HEK293 (cell line): ENCODE results near the gene VARS1.

Source experiments
- CTCF ChIA-PET: fragments of 350-600 bp; formaldehyde crosslinking; extraction: SDS; loops from one replicate; lab custom pipeline; 2021; ENCODE audit warnings: antibody characterized with exemption; lab: Yijun Ruan, JAX
- POLR2A ChIA-PET: fragments of 300-600 bp; formaldehyde crosslinking; extraction: SDS; loops from one replicate; lab custom pipeline; 2020; ENCODE audit warnings: antibody characterized with exemption, inconsistent platforms; lab: Yijun Ruan, JAX
- H3K27ac ChIP-seq: fragments of 200-500 bp; sonication (Bioruptor generic); 2 replicates; pipeline ENCODE4 v1.5.1; 2014; ENCODE audit warnings: low read depth, low read length, control low read depth, inconsistent platforms; ENCODE audit errors: extremely low read depth
- H3K36me3 ChIP-seq, 2 experiments: fragments of 200-500 bp in 1 of 2; sonication (Bioruptor generic) in 1 of 2; 1 replicate in 1 of 2; 2 replicates in 1 of 2; pipeline ENCODE4 v1.5.1; 2014 to 2017; ENCODE audit warnings: inconsistent platforms in 2 of 2, low read length in 2 of 2; ENCODE audit not compliant: control insufficient read depth in 2 of 2, insufficient read depth in 1 of 2
- H3K4me1 ChIP-seq: fragments of 200-500 bp; sonication (Bioruptor generic); 2 replicates; pipeline ENCODE4 v1.5.1; 2014; ENCODE audit warnings: mild to moderate bottlenecking, low read length, inconsistent platforms; ENCODE audit not compliant: control insufficient read depth, insufficient read depth
- H3K4me3 ChIP-seq: 2 replicates; pipeline ENCODE4 v1.5.1; 2011; ENCODE audit warnings: low read depth, mild to moderate bottlenecking, control low read depth, low read length, moderate library complexity
- H3K9me3 ChIP-seq: fragments of 200-500 bp; sonication (Bioruptor generic); 2 replicates; pipeline ENCODE4 v1.5.1; 2014; ENCODE audit warnings: low read depth, low read length, inconsistent platforms; ENCODE audit not compliant: control insufficient read depth, insufficient read depth
- BCL11A ChIP-seq: fragments of 450-650 bp; formaldehyde crosslinking; IDR thresholded peaks from 2 replicates; pipeline ENCODE4 v1.5.1; 2016; ENCODE audit warnings: low read depth, missing biosample characterization, missing genetic modification characterization
- EGR2 ChIP-seq: fragments of 450-650 bp; formaldehyde crosslinking; IDR thresholded peaks from 2 replicates; pipeline ENCODE4 v1.5.1; 2016; ENCODE audit warnings: low read depth, missing biosample characterization, missing genetic modification characterization
- GLIS1 ChIP-seq: fragments of 450-650 bp; formaldehyde crosslinking; IDR thresholded peaks from 2 replicates; pipeline ENCODE4 v1.5.1; 2016; ENCODE audit warnings: missing biosample characterization, missing genetic modification characterization
- ZBTB17 ChIP-seq: fragments of 450-650 bp; formaldehyde crosslinking; IDR thresholded peaks from 2 replicates; pipeline ENCODE4 v1.5.1; 2016; ENCODE audit warnings: missing biosample characterization, missing genetic modification characterization
- ZBTB21 ChIP-seq: fragments of 450-650 bp; formaldehyde crosslinking; IDR thresholded peaks from 2 replicates; pipeline ENCODE4 v1.5.1; 2017; ENCODE audit warnings: missing biosample characterization, missing genetic modification characterization
- ZBTB48 ChIP-seq: fragments of 450-650 bp; formaldehyde crosslinking; IDR thresholded peaks from 2 replicates; pipeline ENCODE4 v1.5.1; 2016; ENCODE audit warnings: missing biosample characterization, missing genetic modification characterization
- ZBTB7A ChIP-seq: fragments of 450-650 bp; formaldehyde crosslinking; IDR thresholded peaks from 2 replicates; pipeline ENCODE4 v1.5.1; 2016; ENCODE audit warnings: low read depth, missing biosample characterization, missing genetic modification characterization
- ZFP41 ChIP-seq: fragments of 450-650 bp; formaldehyde crosslinking; IDR thresholded peaks from 2 replicates; pipeline ENCODE4 v1.5.1; 2016; ENCODE audit warnings: missing biosample characterization, missing genetic modification characterization, borderline replicate concordance
- ZIC2 ChIP-seq: fragments of 450-650 bp; formaldehyde crosslinking; IDR thresholded peaks from 2 replicates; pipeline ENCODE4 v1.5.1; 2016; ENCODE audit warnings: missing biosample characterization, missing genetic modification characterization
- ZNF221 ChIP-seq: fragments of 450-650 bp; formaldehyde crosslinking; IDR thresholded peaks from 2 replicates; pipeline ENCODE4 v1.5.1; 2017; ENCODE audit warnings: missing biosample characterization, missing genetic modification characterization, borderline replicate concordance
- ZNF292 ChIP-seq: fragments of 450-650 bp; formaldehyde crosslinking; IDR thresholded peaks from 2 replicates; pipeline ENCODE4 v1.5.1; 2016; ENCODE audit warnings: low read depth, missing biosample characterization, missing genetic modification characterization, borderline replicate concordance
- ZNF37A ChIP-seq: fragments of 450-650 bp; IDR thresholded peaks from 2 replicates; pipeline ENCODE4 v1.5.1; 2018; ENCODE audit warnings: missing biosample characterization, missing genetic modification characterization
- ZNF658 ChIP-seq: fragments of 450-650 bp; formaldehyde crosslinking; IDR thresholded peaks from 2 replicates; pipeline ENCODE4; 2016; ENCODE audit warnings: missing biosample characterization, missing genetic modification characterization
- ZNF792 ChIP-seq: fragments of 450-650 bp; formaldehyde crosslinking; IDR thresholded peaks from 2 replicates; pipeline ENCODE4 v1.5.1; 2016; ENCODE audit warnings: missing biosample characterization, missing genetic modification characterization
- TF ChIP-seq, protein P1 (sequence below): fragments of 450-650 bp; formaldehyde crosslinking; IDR thresholded peaks from 2 replicates; pipeline ENCODE4 v1.5.1; 2016; ENCODE audit warnings: missing biosample characterization, missing genetic modification characterization
- TF ChIP-seq, protein P2 (sequence below): fragments of 450-650 bp; formaldehyde crosslinking; IDR thresholded peaks from 2 replicates; pipeline ENCODE4 v1.5.1; 2016; ENCODE audit warnings: missing biosample characterization, missing genetic modification characterization
- TF ChIP-seq, protein P3 (sequence below): fragments of 450-650 bp; formaldehyde crosslinking; IDR thresholded peaks from 2 replicates; pipeline ENCODE4 v1.5.1; 2016; ENCODE audit warnings: missing biosample characterization, missing genetic modification characterization
- TF ChIP-seq, protein P4 (sequence below): fragments of 450-650 bp; formaldehyde crosslinking; IDR thresholded peaks from 2 replicates; pipeline ENCODE4 v1.5.1; 2016; ENCODE audit warnings: missing biosample characterization, missing genetic modification characterization
- TF ChIP-seq, protein P5 (sequence below): fragments of 450-650 bp; formaldehyde crosslinking; IDR thresholded peaks from 2 replicates; pipeline ENCODE4 v1.5.1; 2016; ENCODE audit warnings: missing biosample characterization, missing genetic modification characterization
- TF ChIP-seq, protein P6 (sequence below): fragments of 450-650 bp; formaldehyde crosslinking; IDR thresholded peaks from 2 replicates; pipeline ENCODE4 v1.5.1; 2016; ENCODE audit warnings: missing biosample characterization, missing genetic modification characterization

Gene VARS1

DNA sequence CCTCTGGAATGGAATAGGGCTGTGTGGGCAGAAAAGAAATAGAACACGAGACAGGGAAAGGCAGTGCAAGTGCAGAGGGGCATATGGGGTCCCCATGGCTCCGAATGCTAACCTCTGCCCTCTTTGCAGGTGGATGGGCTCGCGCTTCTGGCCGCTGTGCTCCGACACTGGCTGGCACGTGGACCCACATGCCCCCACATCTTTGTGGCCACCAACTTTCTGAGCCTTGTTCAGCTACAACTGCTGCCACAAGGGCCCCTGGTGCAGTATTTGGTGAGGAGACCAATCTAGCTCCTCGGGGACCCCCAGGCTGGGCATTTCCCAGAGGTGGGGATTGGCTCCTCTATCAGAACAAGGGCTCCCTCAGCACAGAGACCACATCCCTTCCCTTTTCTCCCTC is 34.2 kb downstream of the VARS1 start:
- Histone ChIP-seq H3K4me1 (no peaks in the 10 kb centered on the region), H3K36me3 (peaks cover 14 to 70% of the 10 kb centered on the region in 2 experiments; a peak in 2 of 3 replicates), H3K9me3 (no peaks in the 10 kb centered on the region), H3K4me3 (no peak overlapping the region), H3K27ac (no peak overlapping the region)
- CTCF ChIA-PET = interaction anchor here (3.9 kb wide), 1 partner anchor 8 kb away, joined by 33 read pairs; no protein-coding TSS in a partner anchor
- TF ChIP-seq ZNF292 (tag by site-specific recombination) = no peak
- TF ChIP-seq ZBTB7A (tag by site-specific recombination) = no peak
- TF ChIP-seq, protein P1, sequence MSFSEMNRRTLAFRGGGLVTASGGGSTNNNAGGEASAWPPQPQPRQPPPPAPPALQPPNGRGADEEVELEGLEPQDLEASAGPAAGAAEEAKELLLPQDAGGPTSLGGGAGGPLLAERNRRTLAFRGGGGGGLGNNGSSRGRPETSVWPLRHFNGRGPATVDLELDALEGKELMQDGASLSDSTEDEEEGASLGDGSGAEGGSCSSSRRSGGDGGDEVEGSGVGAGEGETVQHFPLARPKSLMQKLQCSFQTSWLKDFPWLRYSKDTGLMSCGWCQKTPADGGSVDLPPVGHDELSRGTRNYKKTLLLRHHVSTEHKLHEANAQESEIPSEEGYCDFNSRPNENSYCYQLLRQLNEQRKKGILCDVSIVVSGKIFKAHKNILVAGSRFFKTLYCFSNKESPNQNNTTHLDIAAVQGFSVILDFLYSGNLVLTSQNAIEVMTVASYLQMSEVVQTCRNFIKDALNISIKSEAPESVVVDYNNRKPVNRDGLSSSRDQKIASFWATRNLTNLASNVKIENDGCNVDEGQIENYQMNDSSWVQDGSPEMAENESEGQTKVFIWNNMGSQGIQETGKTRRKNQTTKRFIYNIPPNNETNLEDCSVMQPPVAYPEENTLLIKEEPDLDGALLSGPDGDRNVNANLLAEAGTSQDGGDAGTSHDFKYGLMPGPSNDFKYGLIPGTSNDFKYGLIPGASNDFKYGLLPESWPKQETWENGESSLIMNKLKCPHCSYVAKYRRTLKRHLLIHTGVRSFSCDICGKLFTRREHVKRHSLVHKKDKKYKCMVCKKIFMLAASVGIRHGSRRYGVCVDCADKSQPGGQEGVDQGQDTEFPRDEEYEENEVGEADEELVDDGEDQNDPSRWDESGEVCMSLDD (tag by site-specific recombination) = no peak
- TF ChIP-seq ZBTB17 (tag by site-specific recombination) = no peak
- TF ChIP-seq, protein P2, sequence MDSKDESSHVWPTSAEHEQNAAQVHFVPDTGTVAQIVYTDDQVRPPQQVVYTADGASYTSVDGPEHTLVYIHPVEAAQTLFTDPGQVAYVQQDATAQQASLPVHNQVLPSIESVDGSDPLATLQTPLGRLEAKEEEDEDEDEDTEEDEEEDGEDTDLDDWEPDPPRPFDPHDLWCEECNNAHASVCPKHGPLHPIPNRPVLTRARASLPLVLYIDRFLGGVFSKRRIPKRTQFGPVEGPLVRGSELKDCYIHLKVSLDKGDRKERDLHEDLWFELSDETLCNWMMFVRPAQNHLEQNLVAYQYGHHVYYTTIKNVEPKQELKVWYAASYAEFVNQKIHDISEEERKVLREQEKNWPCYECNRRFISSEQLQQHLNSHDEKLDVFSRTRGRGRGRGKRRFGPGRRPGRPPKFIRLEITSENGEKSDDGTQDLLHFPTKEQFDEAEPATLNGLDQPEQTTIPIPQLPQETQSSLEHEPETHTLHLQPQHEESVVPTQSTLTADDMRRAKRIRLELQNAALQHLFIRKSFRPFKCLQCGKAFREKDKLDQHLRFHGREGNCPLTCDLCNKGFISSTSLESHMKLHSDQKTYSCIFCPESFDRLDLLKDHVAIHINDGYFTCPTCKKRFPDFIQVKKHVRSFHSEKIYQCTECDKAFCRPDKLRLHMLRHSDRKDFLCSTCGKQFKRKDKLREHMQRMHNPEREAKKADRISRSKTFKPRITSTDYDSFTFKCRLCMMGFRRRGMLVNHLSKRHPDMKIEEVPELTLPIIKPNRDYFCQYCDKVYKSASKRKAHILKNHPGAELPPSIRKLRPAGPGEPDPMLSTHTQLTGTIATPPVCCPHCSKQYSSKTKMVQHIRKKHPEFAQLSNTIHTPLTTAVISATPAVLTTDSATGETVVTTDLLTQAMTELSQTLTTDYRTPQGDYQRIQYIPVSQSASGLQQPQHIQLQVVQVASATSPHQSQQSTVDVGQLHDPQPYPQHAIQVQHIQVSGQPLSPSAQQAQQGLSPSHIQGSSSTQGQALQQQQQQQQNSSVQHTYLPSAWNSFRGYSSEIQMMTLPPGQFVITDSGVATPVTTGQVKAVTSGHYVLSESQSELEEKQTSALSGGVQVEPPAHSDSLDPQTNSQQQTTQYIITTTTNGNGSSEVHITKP = no peak
- TF ChIP-seq ZNF658 (tag by site-specific recombination) = no peak
- TF ChIP-seq ZIC2 (tag by site-specific recombination) = no peak
- TF ChIP-seq, protein P3, sequence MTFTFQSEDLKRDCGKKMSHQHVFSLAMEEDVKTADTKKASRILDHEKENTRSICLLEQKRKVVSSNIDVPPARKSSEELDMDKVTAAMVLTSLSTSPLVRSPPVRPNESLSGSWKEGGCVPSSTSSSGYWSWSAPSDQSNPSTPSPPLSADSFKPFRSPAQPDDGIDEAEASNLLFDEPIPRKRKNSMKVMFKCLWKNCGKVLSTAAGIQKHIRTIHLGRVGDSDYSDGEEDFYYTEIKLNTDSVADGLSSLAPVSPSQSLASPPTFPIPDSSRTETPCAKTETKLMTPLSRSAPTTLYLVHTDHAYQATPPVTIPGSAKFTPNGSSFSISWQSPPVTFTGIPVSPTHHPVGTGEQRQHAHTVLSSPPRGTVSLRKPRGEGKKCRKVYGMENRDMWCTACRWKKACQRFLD = no peak
- TF ChIP-seq, protein P4, sequence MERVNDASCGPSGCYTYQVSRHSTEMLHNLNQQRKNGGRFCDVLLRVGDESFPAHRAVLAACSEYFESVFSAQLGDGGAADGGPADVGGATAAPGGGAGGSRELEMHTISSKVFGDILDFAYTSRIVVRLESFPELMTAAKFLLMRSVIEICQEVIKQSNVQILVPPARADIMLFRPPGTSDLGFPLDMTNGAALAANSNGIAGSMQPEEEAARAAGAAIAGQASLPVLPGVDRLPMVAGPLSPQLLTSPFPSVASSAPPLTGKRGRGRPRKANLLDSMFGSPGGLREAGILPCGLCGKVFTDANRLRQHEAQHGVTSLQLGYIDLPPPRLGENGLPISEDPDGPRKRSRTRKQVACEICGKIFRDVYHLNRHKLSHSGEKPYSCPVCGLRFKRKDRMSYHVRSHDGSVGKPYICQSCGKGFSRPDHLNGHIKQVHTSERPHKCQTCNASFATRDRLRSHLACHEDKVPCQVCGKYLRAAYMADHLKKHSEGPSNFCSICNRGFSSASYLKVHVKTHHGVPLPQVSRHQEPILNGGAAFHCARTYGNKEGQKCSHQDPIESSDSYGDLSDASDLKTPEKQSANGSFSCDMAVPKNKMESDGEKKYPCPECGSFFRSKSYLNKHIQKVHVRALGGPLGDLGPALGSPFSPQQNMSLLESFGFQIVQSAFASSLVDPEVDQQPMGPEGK (tag by site-specific recombination) = no peak
- TF ChIP-seq, protein P5, sequence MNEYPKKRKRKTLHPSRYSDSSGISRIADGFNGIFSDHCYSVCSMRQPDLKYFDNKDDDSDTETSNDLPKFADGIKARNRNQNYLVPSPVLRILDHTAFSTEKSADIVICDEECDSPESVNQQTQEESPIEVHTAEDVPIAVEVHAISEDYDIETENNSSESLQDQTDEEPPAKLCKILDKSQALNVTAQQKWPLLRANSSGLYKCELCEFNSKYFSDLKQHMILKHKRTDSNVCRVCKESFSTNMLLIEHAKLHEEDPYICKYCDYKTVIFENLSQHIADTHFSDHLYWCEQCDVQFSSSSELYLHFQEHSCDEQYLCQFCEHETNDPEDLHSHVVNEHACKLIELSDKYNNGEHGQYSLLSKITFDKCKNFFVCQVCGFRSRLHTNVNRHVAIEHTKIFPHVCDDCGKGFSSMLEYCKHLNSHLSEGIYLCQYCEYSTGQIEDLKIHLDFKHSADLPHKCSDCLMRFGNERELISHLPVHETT (tag by site-specific recombination) = no peak
- TF ChIP-seq ZNF221 (tag by site-specific recombination) = no peak
- POLR2A ChIA-PET = interaction anchor here (1.4 to 1.7 kb wide), 2 partner anchors 9 to 16 kb away, joined by 4 to 5 read pairs; partner anchors contain the start of gene VWA7

DNA sequence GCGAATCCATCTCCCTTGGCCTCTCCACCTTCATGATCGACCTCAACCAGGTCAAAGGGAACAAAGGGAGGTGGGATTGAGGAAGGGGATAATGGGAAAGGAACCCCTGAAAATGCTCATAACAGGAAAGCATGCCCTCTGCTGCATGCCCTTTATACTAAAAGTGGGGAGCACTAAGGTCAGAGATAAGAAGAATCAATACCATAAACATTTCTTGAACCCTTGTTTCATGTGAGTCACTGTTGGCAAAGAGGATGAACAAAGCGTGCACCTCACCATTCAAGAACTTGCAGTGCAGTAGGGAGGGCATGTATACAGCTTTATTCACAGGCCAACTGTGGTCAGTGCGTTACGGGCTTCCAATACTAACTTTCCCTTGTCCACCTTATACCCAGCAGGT is 34.8 kb downstream of the VARS1 start:
- no peak overlapping the region for H3K27ac ChIP-seq
- H3K9me3 ChIP-seq = no peaks in the 10 kb centered on the region
- no peak overlapping the region for H3K4me3 ChIP-seq
- ChIA-PET CTCF (interaction anchor here (3.9 kb wide), 1 partner anchor 9 kb away, joined by 33 read pairs; no protein-coding TSS in a partner anchor), POLR2A (interaction anchor here (0.6 to 1.7 kb wide), 3 partner anchors 8 to 20 kb away, joined by 3 to 5 read pairs (median 4); partner anchors contain the start of gene VWA7)
- TF ChIP-seq ZNF792 (tag by site-specific recombination) (no peak), ZBTB21 (tag by site-specific recombination) (no peak), ZNF221 (tag by site-specific recombination) (no peak), ZBTB48 (tag by site-specific recombination) (no peak), GLIS1 (tag by site-specific recombination) (no peak), ZFP41 (tag by site-specific recombination) (no peak), BCL11A (tag by site-specific recombination) (no peak), EGR2 (no peak), ZNF37A (no peak)
- TF ChIP-seq, protein P6, sequence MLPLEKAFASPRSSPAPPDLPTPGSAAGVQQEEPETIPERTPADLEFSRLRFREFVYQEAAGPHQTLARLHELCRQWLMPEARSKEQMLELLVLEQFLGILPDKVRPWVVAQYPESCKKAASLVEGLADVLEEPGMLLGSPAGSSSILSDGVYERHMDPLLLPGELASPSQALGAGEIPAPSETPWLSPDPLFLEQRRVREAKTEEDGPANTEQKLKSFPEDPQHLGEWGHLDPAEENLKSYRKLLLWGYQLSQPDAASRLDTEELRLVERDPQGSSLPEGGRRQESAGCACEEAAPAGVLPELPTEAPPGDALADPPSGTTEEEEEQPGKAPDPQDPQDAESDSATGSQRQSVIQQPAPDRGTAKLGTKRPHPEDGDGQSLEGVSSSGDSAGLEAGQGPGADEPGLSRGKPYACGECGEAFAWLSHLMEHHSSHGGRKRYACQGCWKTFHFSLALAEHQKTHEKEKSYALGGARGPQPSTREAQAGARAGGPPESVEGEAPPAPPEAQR (tag by site-specific recombination) = no peak
- no peaks in the 10 kb centered on the region for H3K4me1 ChIP-seq
- H3K36me3 ChIP-seq = peaks cover 14 to 70% of the 10 kb centered on the region in 2 experiments; a peak in 2 of 3 replicates
